HepG2 (cell line): ENCODE data around the gene P2RX7. TPM values are rescaled to one million over a fixed set of nuclear protein-coding genes. Genes with fewer than 3 reads are reported as not detected.

Experiments used
- ATAC-seq: fragments of 200-7000 bp; cut with Tn5 transposase; 3 replicates; pipeline ENCODE4 v1.9.1; 2020; ENCODE audit warnings: mild to moderate bottlenecking, moderate library complexity
- BruUV-seq: library from RNA; stranded (reverse); fragments of 400-500 nt; replicated peaks from 2 replicates; lab custom pipeline; 2021; lab: Mats Ljungman, UMichigan
- CTCF ChIA-PET: fragments of 300-600 bp; formaldehyde crosslinking; extraction: SDS; loops from one replicate; lab custom pipeline; 2021; ENCODE audit warnings: low total read pairs, inconsistent platforms, low intra/inter-chr PET ratio; lab: Yijun Ruan, JAX
- POLR2A ChIA-PET: fragments of 350-600 bp; sonication (Branson Sonifier 250); formaldehyde crosslinking; loops from one replicate; lab custom pipeline; 2020; ENCODE audit warnings: antibody characterized with exemption, inconsistent platforms; lab: Yijun Ruan, JAX
- DNase-seq: peaks from one replicate; pipeline ENCODE4 v3.0.0-alpha.2; 2015; ENCODE audit warnings: low spot score
- FAIRE-seq: peaks from 3 replicates; lab custom pipeline; 2011; peaks lifted over from hg19 to GRCh38; lab: Jason Lieb, UNC
- H2AFZ ChIP-seq: one replicate; pipeline ENCODE4 v1.6.1; 2011; ENCODE audit warnings: low read length, inconsistent platforms
- H3K27ac ChIP-seq: fragments of 300-600 bp; 3 replicates; pipeline ENCODE4 v1.8.0; 2011; ENCODE audit warnings: mixed run types, mild to moderate bottlenecking, mixed read lengths, low read length, inconsistent platforms; ENCODE audit not compliant: insufficient read depth; ENCODE audit errors: extremely low read length
- H3K27me3 ChIP-seq, 2 experiments: fragments of 200-600 bp in 1 of 2; 2 replicates in 1 of 2; 3 replicates in 1 of 2; pipeline versions ENCODE4 v1.6.0 to v1.8.0; 2011; ENCODE audit warnings: low read length in 2 of 2, mild to moderate bottlenecking in 2 of 2, moderate library complexity in 2 of 2, inconsistent platforms in 1 of 2; ENCODE audit not compliant: insufficient read depth in 2 of 2, control insufficient read depth in 1 of 2
- H3K36me3 ChIP-seq, 2 experiments: fragments of 200-600 bp in 1 of 2; replicated peaks in 1 of 2; 2 replicates in 1 of 2; 3 replicates in 1 of 2; pipeline versions ENCODE4 v1.5.1 to v1.8.0; 2011; ENCODE audit warnings: low read length in 2 of 2, inconsistent platforms in 1 of 2; ENCODE audit not compliant: insufficient read depth in 2 of 2, control insufficient read depth in 1 of 2
- H3K4me1 ChIP-seq: 2 replicates; pipeline ENCODE4 v1.5.1; 2012; ENCODE audit warnings: low read length, inconsistent platforms; ENCODE audit not compliant: insufficient read depth
- H3K4me2 ChIP-seq: 2 replicates; pipeline ENCODE4 v1.6.0; 2011; ENCODE audit warnings: low read depth, low read length, inconsistent platforms
- H3K4me3 ChIP-seq, 3 experiments: fragments of 200-600 bp in 1 of 3; sonication (generic), shearing (Covaris generic) in 1 of 3; replicated peaks in 1 of 3; 2 replicates each; pipeline ENCODE4 v1.5.1; 2011 to 2016; ENCODE audit warnings: low read length in 3 of 3, inconsistent platforms in 2 of 3, low read depth in 2 of 3, mild to moderate bottlenecking in 2 of 3, control low read depth in 1 of 3, mixed read lengths in 1 of 3; ENCODE audit not compliant: insufficient read depth in 1 of 3
- H3K79me2 ChIP-seq: one replicate; pipeline ENCODE4 v1.6.1; 2011; ENCODE audit warnings: low read length, inconsistent platforms; ENCODE audit not compliant: insufficient read depth
- H3K9ac ChIP-seq: 2 replicates; pipeline ENCODE4 v1.6.0; 2011; ENCODE audit warnings: mild to moderate bottlenecking, low read depth, low read length, inconsistent platforms; ENCODE audit not compliant: insufficient read depth
- H3K9me3 ChIP-seq: 2 replicates; pipeline ENCODE4 v1.5.1; 2012; ENCODE audit warnings: mild to moderate bottlenecking, low read length
- H4K20me1 ChIP-seq: 2 replicates; pipeline ENCODE4 v1.6.0; 2011; ENCODE audit warnings: inconsistent platforms, mild to moderate bottlenecking, low read length, moderate library complexity; ENCODE audit not compliant: insufficient read depth
- ASH2L ChIP-seq: fragments of 300-600, 200-600 bp; sonication (generic); IDR thresholded peaks from 2 replicates; pipeline ENCODE4 v1.7.0; 2017; ENCODE audit warnings: low read depth, mild to moderate bottlenecking, moderate library complexity, mixed read lengths, low read length; ENCODE audit not compliant: insufficient read length
- HOXD1 ChIP-seq: sonication (generic); formaldehyde crosslinking; IDR thresholded peaks from 2 replicates; pipeline ENCODE4 v1.5.0; 2020; ENCODE audit warnings: missing genetic modification reagents
- KLF12 ChIP-seq: sonication (generic); formaldehyde crosslinking; IDR thresholded peaks from 2 replicates; pipeline ENCODE4 v1.4.0; 2020; ENCODE audit warnings: missing genetic modification reagents, borderline replicate concordance
- PAX8 ChIP-seq: sonication (generic); formaldehyde crosslinking; IDR thresholded peaks from 2 replicates; pipeline ENCODE4 v1.8.0; 2022; ENCODE audit warnings: mild to moderate bottlenecking, missing genetic modification reagents, borderline replicate concordance
- SMC3 ChIP-seq: IDR thresholded peaks from 2 replicates; pipeline ENCODE4 v1.6.1; 2011; ENCODE audit warnings: low read length, improper control_type of control experiment
- ZBTB1 ChIP-seq: sonication (generic); formaldehyde crosslinking; IDR thresholded peaks from 2 replicates; pipeline ENCODE4 v1.4.0; 2020; ENCODE audit warnings: missing genetic modification reagents, borderline replicate concordance
- ZFP36 ChIP-seq: fragments of 150-350 bp; IDR thresholded peaks from 2 replicates; pipeline ENCODE4 v1.6.1; 2018; ENCODE audit warnings: borderline replicate concordance, low read length, low read depth; ENCODE audit not compliant: partially characterized antibody
- ZNF124 ChIP-seq: sonication (generic); formaldehyde crosslinking; IDR thresholded peaks from 2 replicates; pipeline ENCODE4 v1.4.0; 2020; ENCODE audit warnings: missing genetic modification reagents
- ZNF614 ChIP-seq: IDR thresholded peaks from 2 replicates; pipeline ENCODE4 v1.6.1; 2018; ENCODE audit warnings: missing biosample characterization, missing genetic modification reagents, inconsistent platforms, borderline replicate concordance
- ZNF782 ChIP-seq: sonication (generic); formaldehyde crosslinking; IDR thresholded peaks from 2 replicates; pipeline ENCODE4 v1.4.0; 2020; ENCODE audit warnings: missing genetic modification reagents, mild to moderate bottlenecking, borderline replicate concordance
- ZSCAN12 ChIP-seq: sonication (generic); formaldehyde crosslinking; IDR thresholded peaks from 2 replicates; pipeline ENCODE4 v1.9.0; 2021; ENCODE audit warnings: mild to moderate bottlenecking, missing genetic modification reagents
- WGBS: methylation state at CpG from one replicate; pipeline ENCODE4 v1.1.6; 2017; ENCODE audit warnings: low lambda C conversion rate; 5-methylcytosine and 5-hydroxymethylcytosine counted together
- in situ Hi-C: cut with HindIII; loops from 2 replicates; pipeline ENCODE4 v1.10.0; 2017; ENCODE audit warnings: low pct_unique_long_range_greater_than_20kb; ENCODE audit not compliant: extremely low pct_ligation_motif_present
- intact Hi-C: fragments of 100-400 bp; cut with micrococcal nuclease; formaldehyde crosslinking; loops from one replicate; pipeline ENCODE4 v1.10.0; 2022; ENCODE audit not compliant: unreplicated experiment
- polyA plus RNA-seq, 8 experiments: library from polyadenylated mRNA; depleted of rRNA in 3 of 8; stranded (reverse) in 7 of 8; unstranded in 1 of 8; fragments of >200 nt; fragmentation: Illumina TruSeq in 4 of 8; extraction: Trizol in 4 of 8; gene quantifications; 2 replicates each; pipeline versions ENCODE4 v1.2.1 to v1.2.3, GENCODE V29; 2011 to 2016; ENCODE audit warnings: low read depth in 4 of 8, missing spikeins in 1 of 8, mixed read lengths in 1 of 8; ENCODE audit not compliant: insufficient read depth in 1 of 8
- total RNA-seq, 5 experiments: library from RNA; depleted of rRNA; stranded (reverse); fragments of >200 nt; fragmentation: Illumina TruSeq; extraction: Trizol; gene quantifications; 2 replicates each; pipeline ENCODE4 v1.2.3, GENCODE V29; 2016; ENCODE audit warnings: low read depth in 1 of 5
- TF ChIP-seq, protein P1 (sequence below), 2 experiments: sonication (generic) in 1 of 2; formaldehyde crosslinking in 1 of 2; IDR thresholded peaks; 2 replicates each; pipeline versions ENCODE4 v1.6.1 to v1.9.0; 2014 to 2022; ENCODE audit warnings: antibody characterized with exemption in 1 of 2, borderline replicate concordance in 1 of 2, inconsistent platforms in 1 of 2, low read depth in 1 of 2, missing genetic modification reagents in 1 of 2
- TF ChIP-seq, protein P2 (sequence below): IDR thresholded peaks from 2 replicates; pipeline ENCODE4 v1.6.1; 2016; ENCODE audit warnings: missing genetic modification reagents, missing compliant biosample characterization

Gene P2RX7
- total and polyA plus RNA-seq, 2 of the 13 experiments (the other 11 are each of a cell fraction or from before 2014, with no cell fraction given): 0.13 to 0.73 TPM

GRCh38 chr12:121212875-121213274, 80.2 kb downstream of the P2RX7 start:
- Histone ChIP-seq H3K9ac (no peak overlapping the region), H2AFZ (no peak overlapping the region), H3K27ac (no peak overlapping the region), H3K36me3 (no peaks in the 10 kb centered on the region), H3K4me3 (no peak overlapping the region), H3K27me3 (no peaks in the 10 kb centered on the region), H4K20me1 (no peaks in the 10 kb centered on the region), H3K79me2 (peaks cover 4% of the 10 kb centered on the region), H3K4me2 (no peak overlapping the region), H3K4me1 (peaks cover 48% of the 10 kb centered on the region), H3K9me3 (no peaks in the 10 kb centered on the region)
- ATAC-seq: no peak
- ChIA-PET CTCF (no interaction called here), POLR2A (no interaction called here)
- no peak for TF ChIP-seq ZNF124 (CRISPR knock-in tag)
- no peak for TF ChIP-seq ZFP36
- no peak for TF ChIP-seq ASH2L
- TF ChIP-seq SMC3: no peak
- TF ChIP-seq HOXD1: no peak
- no peak for TF ChIP-seq KLF12 (CRISPR knock-in tag)
- TF ChIP-seq PAX8 (CRISPR knock-in tag): no peak
- TF ChIP-seq, protein P1, sequence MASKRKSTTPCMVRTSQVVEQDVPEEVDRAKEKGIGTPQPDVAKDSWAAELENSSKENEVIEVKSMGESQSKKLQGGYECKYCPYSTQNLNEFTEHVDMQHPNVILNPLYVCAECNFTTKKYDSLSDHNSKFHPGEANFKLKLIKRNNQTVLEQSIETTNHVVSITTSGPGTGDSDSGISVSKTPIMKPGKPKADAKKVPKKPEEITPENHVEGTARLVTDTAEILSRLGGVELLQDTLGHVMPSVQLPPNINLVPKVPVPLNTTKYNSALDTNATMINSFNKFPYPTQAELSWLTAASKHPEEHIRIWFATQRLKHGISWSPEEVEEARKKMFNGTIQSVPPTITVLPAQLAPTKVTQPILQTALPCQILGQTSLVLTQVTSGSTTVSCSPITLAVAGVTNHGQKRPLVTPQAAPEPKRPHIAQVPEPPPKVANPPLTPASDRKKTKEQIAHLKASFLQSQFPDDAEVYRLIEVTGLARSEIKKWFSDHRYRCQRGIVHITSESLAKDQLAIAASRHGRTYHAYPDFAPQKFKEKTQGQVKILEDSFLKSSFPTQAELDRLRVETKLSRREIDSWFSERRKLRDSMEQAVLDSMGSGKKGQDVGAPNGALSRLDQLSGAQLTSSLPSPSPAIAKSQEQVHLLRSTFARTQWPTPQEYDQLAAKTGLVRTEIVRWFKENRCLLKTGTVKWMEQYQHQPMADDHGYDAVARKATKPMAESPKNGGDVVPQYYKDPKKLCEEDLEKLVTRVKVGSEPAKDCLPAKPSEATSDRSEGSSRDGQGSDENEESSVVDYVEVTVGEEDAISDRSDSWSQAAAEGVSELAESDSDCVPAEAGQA (IDR thresholded peaks at IDR 0.05; ENCODE audit: low read depth): no peak
- TF ChIP-seq, protein P1 (CRISPR knock-in tag; IDR thresholded peaks at IDR 0.05; ENCODE audit: borderline replicate concordance): no peak
- TF ChIP-seq, protein P2, sequence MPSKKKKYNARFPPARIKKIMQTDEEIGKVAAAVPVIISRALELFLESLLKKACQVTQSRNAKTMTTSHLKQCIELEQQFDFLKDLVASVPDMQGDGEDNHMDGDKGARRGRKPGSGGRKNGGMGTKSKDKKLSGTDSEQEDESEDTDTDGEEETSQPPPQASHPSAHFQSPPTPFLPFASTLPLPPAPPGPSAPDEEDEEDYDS (CRISPR knock-in tag): no peak
- TF ChIP-seq ZNF614 (CRISPR knock-in tag): no peak
- no peak for TF ChIP-seq ZBTB1
- TF ChIP-seq ZSCAN12 (CRISPR knock-in tag): no peak
- no peak for TF ChIP-seq ZNF782
- no peak for FAIRE-seq
- DNase-seq: no peak
- BruUV-seq: no TSS peak
- in situ Hi-C loops (no loop called here), intact Hi-C loops (loop anchor here (10.0 kb wide), 1 partner anchor 98 kb away; no protein-coding TSS in a partner anchor)
- WGBS: 100% methylated on average over 5 of the region's 5 CpGs
